ENCODE data around the gene XRCC6. TPM values are rescaled to one million over a fixed set of nuclear protein-coding genes. Genes with fewer than 3 reads are reported as not detected.

Gene XRCC6
- total and polyA plus RNA-seq, 8 donors = 49.8 to 86.4 (median 76.1) TPM

- Histone ChIP-seq H3K4me1 (no peaks in the 10 kb centered on the region), H3K9me3 (no peaks in the 10 kb centered on the region), H3K36me3 (peaks cover 0 to 19% (median 0%) of the 10 kb centered on the region in 3 donors), H3K27me3 (no peaks in the 10 kb centered on the region), H3K4me3 (no peak overlapping the region), H3K27ac (no peak overlapping the region)
- intact Hi-C loops (cut with DNase I) = loop anchor here in 2 of 3 donors (5.0 to 10.0 kb wide), 3 partner anchors 60 to 203 kb away; no protein-coding TSS in a partner anchor
- TF ChIP-seq, protein P1, sequence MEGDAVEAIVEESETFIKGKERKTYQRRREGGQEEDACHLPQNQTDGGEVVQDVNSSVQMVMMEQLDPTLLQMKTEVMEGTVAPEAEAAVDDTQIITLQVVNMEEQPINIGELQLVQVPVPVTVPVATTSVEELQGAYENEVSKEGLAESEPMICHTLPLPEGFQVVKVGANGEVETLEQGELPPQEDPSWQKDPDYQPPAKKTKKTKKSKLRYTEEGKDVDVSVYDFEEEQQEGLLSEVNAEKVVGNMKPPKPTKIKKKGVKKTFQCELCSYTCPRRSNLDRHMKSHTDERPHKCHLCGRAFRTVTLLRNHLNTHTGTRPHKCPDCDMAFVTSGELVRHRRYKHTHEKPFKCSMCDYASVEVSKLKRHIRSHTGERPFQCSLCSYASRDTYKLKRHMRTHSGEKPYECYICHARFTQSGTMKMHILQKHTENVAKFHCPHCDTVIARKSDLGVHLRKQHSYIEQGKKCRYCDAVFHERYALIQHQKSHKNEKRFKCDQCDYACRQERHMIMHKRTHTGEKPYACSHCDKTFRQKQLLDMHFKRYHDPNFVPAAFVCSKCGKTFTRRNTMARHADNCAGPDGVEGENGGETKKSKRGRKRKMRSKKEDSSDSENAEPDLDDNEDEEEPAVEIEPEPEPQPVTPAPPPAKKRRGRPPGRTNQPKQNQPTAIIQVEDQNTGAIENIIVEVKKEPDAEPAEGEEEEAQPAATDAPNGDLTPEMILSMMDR (IDR thresholded peaks at IDR 0.05) = no peak
- ATAC-seq = peak in 1 of 4 donors; percentile 5
- no peak for DNase-seq
- WGBS, 2 donors = 55% methylated on average over 2 of the region's 2 CpGs
- no peak for FAIRE-seq
These were observed 23.5 kb upstream of the XRCC6 start for GRCh38 chr22:41597635-41597953.

GRCh38 chr22:41598081-41598480 is 23.0 kb upstream of the XRCC6 start:
- Histone ChIP-seq H3K4me1 (no peaks in the 10 kb centered on the region), H3K36me3 (peaks cover 0 to 24% (median 0%) of the 10 kb centered on the region in 3 donors), H3K4me3 (no peak overlapping the region), H3K9me3 (no peaks in the 10 kb centered on the region), H3K27me3 (no peaks in the 10 kb centered on the region), H3K27ac (no peak overlapping the region)
- TF ChIP-seq, protein P1 (IDR thresholded peaks at IDR 0.05) = no peak
- intact Hi-C loops (cut with DNase I) = loop anchor here in 2 of 3 donors (5.0 to 10.0 kb wide), 3 partner anchors 61 to 203 kb away; no protein-coding TSS in a partner anchor
- DNase-seq (peak in 1 of 6 donors; percentile 27), FAIRE-seq (no peak), ATAC-seq (no peak)
- 87 to 90% methylated on average over 5 of the region's 5 CpGs for WGBS, 2 donors

GRCh38 chr22:41598891-41599635 is 22.0 kb upstream of the XRCC6 start:
- H3K36me3 ChIP-seq = peaks cover 0 to 31% (median 0%) of the 10 kb centered on the region in 3 donors
- intact Hi-C loops (cut with DNase I) = loop anchor here in 2 of 3 donors (5.0 to 10.0 kb wide), 3 partner anchors 62 to 204 kb away; no protein-coding TSS in a partner anchor
- no peaks in the 10 kb centered on the region for H3K27me3 ChIP-seq
- TF ChIP-seq, protein P1 (IDR thresholded peaks at IDR 0.05) = no peak
- H3K4me1 ChIP-seq = no peaks in the 10 kb centered on the region
- H3K9me3 ChIP-seq = no peaks in the 10 kb centered on the region
- H3K27ac ChIP-seq = no peak overlapping the region
- ATAC-seq (no peak), DNase-seq (no peak), FAIRE-seq (no peak)
- H3K4me3 ChIP-seq = no peak overlapping the region
- 83 to 86% methylated on average over 8 of the region's 8 CpGs for WGBS, 2 donors

- intact Hi-C loops (cut with DNase I) = loop anchor here in 1 of 3 donors (10.0 kb wide), 1 partner anchor 56 kb away; the partner anchor contains the start of gene POLR3H
- 93% methylated on average over 8 of the region's 8 CpGs for WGBS, 2 donors
- H3K9me3 ChIP-seq = no peaks in the 10 kb centered on the region
- ATAC-seq (no peak), FAIRE-seq (no peak), DNase-seq (peak in 1 of 6 donors; percentile 32)
- TF ChIP-seq, protein P1 (IDR thresholded peaks at IDR 0.05) = no peak
- H3K27me3 ChIP-seq = no peaks in the 10 kb centered on the region
- no peaks in the 10 kb centered on the region for H3K4me1 ChIP-seq
- no peak overlapping the region for H3K27ac ChIP-seq
- H3K36me3 ChIP-seq = peaks cover 0 to 46% (median 2%) of the 10 kb centered on the region in 3 donors
- no peak overlapping the region for H3K4me3 ChIP-seq
These were observed 20.1 kb upstream of the XRCC6 start for GRCh38 chr22:41600976-41601375.

DNA sequence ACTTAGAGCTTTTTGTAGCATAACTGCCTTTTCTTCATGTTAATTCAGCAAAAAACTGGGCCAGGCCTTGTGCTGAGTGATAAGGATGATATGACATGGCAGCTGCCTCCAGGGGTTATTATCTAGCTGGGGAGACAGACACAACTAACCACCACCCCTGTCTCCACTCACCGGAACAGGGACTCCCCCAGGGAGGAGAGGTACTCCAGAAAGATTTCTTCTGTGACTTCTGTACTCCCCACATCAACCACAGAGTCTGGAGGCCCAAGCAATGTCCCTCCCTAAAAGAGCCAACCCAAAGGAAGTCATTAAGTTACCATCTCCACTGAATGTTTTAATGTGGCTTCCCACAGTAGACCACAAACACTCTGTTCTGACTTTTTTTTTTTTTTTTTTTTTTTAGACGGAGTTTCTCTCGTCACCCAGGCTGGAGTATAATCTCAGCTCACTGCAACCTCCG is 17.2 kb upstream of the XRCC6 start:
- ATAC-seq (no peak), FAIRE-seq (no peak), DNase-seq (no peak)
- H3K4me1 ChIP-seq = no peaks in the 10 kb centered on the region
- H3K27ac ChIP-seq = no peak overlapping the region
- intact Hi-C loops (cut with DNase I) = loop anchor here in 1 of 3 donors (10.0 kb wide), 1 partner anchor 59 kb away; the partner anchor contains the start of gene POLR3H
- H3K4me3 ChIP-seq = no peak overlapping the region
- no peaks in the 10 kb centered on the region for H3K27me3 ChIP-seq
- H3K9me3 ChIP-seq = no peaks in the 10 kb centered on the region
- peaks cover 2 to 55% (median 4%) of the 10 kb centered on the region in 3 donors for H3K36me3 ChIP-seq
- TF ChIP-seq, protein P1 (IDR thresholded peaks at IDR 0.05) = no peak
- 86 to 89% methylated on average over 4 of the region's 4 CpGs for WGBS, 2 donors

Data from pancreas (tissue), 10 donors.